Ascending aorta (tissue), 2 donors: Measurements from ENCODE around the gene ONECUT3. TPM values are rescaled to one million over a fixed set of nuclear protein-coding genes. Genes with fewer than 3 reads are reported as not detected.

ENCODE experiments used
- DNase-seq, 2 donors: peaks; one replicate each; pipeline ENCODE4 v3.0.0-alpha.2; 2019; ENCODE audit warnings: low spot score in 2 of 2
- H3K27ac ChIP-seq, 2 donors: fragments of 200-600 bp; sonication (generic); one replicate each; pipeline ENCODE4 v1.5.1; 2016 to 2017; ENCODE audit warnings: mild to moderate bottlenecking in 1 of 2
- H3K27me3 ChIP-seq: fragments of 200-600 bp; sonication (generic); one replicate; pipeline ENCODE4 v1.5.1; 2017
- H3K36me3 ChIP-seq, 2 donors: fragments of 200-600 bp; sonication (generic); one replicate each; pipeline ENCODE4 v1.5.1; 2016
- H3K4me1 ChIP-seq, 2 donors: fragments of 200-600 bp; sonication (generic); one replicate each; pipeline ENCODE4 v1.5.1; 2016 to 2017; ENCODE audit warnings: mild to moderate bottlenecking in 1 of 2
- H3K4me3 ChIP-seq, 2 donors: fragments of 200-600 bp; sonication (generic); one replicate each; pipeline ENCODE4 v1.5.1; 2016 to 2017; ENCODE audit warnings: mild to moderate bottlenecking in 1 of 2
- H3K9me3 ChIP-seq, 2 donors: fragments of 200-600 bp; sonication (generic); one replicate each; pipeline ENCODE4 v1.5.1; 2016
- intact Hi-C: fragments of 100-400 bp; cut with DNase I; formaldehyde crosslinking; loops from one replicate; pipeline ENCODE4 v1.15.1; 2023
- total RNA-seq: library from RNA; depleted of rRNA; stranded (reverse); fragments of >200 nt; gene quantifications from one replicate; pipeline ENCODE4 v1.1.0, GENCODE V29; 2016
- TF ChIP-seq, protein P1 (sequence below), 3 experiments: fragments of 200-600 bp in 2 of 3; fragments of 450-650 bp in 1 of 3; sonication (generic) in 2 of 3; IDR thresholded peaks; one replicate each; pipeline ENCODE4 v1.5.1; 2016 to 2019; ENCODE audit warnings: antibody characterized with exemption in 3 of 3, mild to moderate bottlenecking in 1 of 3, moderate library complexity in 1 of 3

Gene ONECUT3
- total RNA-seq, 1 donor from 2014 or later: not detected

- H3K4me3 ChIP-seq: no peak overlapping the region
- H3K9me3 ChIP-seq: no peaks in the 10 kb centered on the region
- no peaks in the 10 kb centered on the region for H3K4me1 ChIP-seq
- TF ChIP-seq, protein P1, sequence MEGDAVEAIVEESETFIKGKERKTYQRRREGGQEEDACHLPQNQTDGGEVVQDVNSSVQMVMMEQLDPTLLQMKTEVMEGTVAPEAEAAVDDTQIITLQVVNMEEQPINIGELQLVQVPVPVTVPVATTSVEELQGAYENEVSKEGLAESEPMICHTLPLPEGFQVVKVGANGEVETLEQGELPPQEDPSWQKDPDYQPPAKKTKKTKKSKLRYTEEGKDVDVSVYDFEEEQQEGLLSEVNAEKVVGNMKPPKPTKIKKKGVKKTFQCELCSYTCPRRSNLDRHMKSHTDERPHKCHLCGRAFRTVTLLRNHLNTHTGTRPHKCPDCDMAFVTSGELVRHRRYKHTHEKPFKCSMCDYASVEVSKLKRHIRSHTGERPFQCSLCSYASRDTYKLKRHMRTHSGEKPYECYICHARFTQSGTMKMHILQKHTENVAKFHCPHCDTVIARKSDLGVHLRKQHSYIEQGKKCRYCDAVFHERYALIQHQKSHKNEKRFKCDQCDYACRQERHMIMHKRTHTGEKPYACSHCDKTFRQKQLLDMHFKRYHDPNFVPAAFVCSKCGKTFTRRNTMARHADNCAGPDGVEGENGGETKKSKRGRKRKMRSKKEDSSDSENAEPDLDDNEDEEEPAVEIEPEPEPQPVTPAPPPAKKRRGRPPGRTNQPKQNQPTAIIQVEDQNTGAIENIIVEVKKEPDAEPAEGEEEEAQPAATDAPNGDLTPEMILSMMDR (IDR thresholded peaks at IDR 0.05): no peak
- H3K36me3 ChIP-seq: no peaks in the 10 kb centered on the region
- intact Hi-C loops: no loop called here
- no peaks in the 10 kb centered on the region for H3K27me3 ChIP-seq
- DNase-seq: no peak
- H3K27ac ChIP-seq: no peak overlapping the region
Measured at GRCh38 chr19:1715540-1715939, 37.8 kb upstream of the ONECUT3 start.

DNA sequence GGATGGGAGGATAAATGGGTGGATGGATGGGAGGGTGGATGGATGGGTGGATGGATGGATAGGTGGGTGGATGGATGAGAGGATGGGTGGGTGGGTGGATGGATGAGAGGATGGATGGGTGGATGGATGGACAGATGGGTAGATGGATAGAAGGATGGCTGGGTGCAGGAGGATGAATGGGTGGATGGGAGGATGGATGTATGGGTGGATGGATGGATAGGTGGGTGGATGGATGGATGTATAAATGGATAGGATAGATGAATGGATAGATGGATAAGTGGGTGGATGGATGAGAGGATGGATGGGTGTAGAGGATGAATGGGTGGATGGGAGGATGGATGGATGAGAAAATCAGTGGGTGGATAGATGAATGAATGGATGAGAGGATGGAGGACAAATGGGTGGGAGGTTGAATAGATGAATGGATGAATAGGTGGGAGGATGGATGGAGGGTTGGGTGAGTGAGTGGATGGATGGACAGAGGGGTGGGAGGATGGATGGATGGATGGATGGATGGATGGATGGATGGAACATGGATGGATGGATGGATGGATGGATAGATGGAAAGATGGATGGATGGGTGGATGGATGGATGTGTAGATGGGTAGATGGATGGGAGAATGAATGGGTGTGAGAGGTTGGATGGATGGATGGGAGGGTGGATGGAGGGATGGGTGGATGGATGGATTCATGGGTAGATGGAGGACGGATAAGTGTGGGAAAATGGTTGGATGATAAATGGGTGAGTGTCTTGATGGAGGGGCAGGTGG, 35.9 kb upstream of the ONECUT3 start:
- TF ChIP-seq, protein P1 (IDR thresholded peaks at IDR 0.05): no peak
- DNase-seq: no peak
- Histone ChIP-seq H3K36me3 (no peaks in the 10 kb centered on the region), H3K4me1 (no peaks in the 10 kb centered on the region), H3K27me3 (no peaks in the 10 kb centered on the region), H3K27ac (no peak overlapping the region), H3K9me3 (no peaks in the 10 kb centered on the region), H3K4me3 (no peak overlapping the region)
- intact Hi-C loops: no loop called here

DNA sequence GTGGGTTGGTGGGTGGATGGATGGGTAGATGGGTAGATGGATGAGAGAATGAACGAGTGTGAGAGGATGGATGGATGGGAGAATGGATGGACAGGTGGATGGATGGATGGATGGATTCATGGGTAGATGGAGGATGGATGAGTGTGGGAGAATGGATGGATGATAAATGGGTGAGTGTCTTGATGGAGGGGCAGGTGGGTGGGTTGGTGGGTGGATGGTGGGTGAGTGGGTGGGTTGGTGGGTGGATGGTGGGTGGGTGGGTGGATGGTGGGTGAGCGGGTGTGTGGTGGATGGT, 35.4 kb upstream of the ONECUT3 start:
- no peak for DNase-seq
- H3K27ac ChIP-seq: no peak overlapping the region
- TF ChIP-seq, protein P1 (IDR thresholded peaks at IDR 0.05): no peak
- intact Hi-C loops: no loop called here
- no peaks in the 10 kb centered on the region for H3K36me3 ChIP-seq
- no peaks in the 10 kb centered on the region for H3K27me3 ChIP-seq
- no peaks in the 10 kb centered on the region for H3K4me1 ChIP-seq
- no peaks in the 10 kb centered on the region for H3K9me3 ChIP-seq
- no peak overlapping the region for H3K4me3 ChIP-seq

DNA sequence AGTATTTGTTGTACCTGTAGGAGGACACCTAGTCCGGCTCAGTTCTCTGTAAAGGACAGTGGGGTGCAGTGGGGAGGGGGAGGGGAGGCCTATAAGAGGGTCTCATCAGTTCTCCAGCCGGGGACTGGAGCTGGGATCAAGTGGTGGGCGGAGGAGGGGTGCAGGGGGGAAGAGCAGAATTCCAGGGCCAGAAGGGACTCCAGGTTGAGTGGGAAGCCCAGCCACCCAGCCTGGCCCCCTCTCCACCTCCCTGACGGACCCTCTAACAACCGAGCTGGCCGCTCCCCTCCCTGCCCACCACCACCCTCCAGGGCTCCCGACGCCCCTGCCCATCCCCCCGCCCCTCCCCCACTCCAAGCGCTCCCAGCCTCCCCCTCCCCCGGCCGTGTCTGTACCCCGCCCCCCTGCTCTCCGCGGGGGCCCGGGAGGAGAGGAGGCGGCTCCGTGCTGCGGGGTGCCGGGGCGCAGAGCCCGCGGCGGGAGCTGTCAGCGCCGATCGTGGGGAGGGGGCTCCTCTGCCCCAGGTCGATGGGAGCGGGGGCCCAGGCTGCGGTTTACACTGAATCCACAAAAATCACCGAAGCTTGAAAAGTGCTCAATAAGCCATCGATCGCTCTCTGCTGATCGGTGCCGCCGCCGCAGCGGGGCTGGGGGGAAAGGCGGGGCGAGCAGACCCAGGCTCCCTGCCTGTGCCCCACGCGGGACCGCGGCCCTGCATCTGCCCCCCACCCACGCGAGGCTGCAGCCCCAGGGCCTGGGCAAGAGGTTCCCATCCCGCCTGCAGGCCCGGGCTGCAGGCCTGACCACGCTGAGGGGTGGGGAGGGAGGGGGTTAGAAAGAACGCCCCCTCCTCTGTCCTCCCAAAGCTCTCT, 34.6 kb upstream of the ONECUT3 start:
- Histone ChIP-seq H3K4me1 (no peaks in the 10 kb centered on the region), H3K9me3 (no peaks in the 10 kb centered on the region), H3K4me3 (no peak overlapping the region), H3K27me3 (no peaks in the 10 kb centered on the region), H3K27ac (no peak overlapping the region), H3K36me3 (no peaks in the 10 kb centered on the region)
- no peak for DNase-seq
- intact Hi-C loops: no loop called here
- TF ChIP-seq, protein P1 (IDR thresholded peaks at IDR 0.05): no peak

DNA sequence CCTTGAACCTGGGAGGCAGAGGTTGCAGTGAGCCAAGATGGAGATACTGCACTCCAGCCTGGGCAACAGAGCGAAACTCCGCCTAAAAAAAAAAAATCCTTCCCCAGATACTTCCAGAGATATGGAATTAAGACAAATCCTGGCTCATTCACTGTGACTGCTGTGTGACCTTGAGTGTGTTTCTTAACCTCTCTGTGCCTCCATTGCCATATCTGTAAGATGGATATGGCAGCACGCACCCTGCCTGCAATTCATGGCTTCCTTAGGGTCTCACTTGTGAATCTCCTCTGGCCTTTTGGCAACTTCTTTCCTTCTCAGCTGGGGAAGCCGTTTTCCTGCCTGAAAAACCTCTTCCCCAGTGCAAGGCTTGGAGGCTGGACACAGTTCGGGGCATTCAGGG, 33.8 kb upstream of the ONECUT3 start:
- H3K27ac ChIP-seq: no peak overlapping the region
- no peak for DNase-seq
- intact Hi-C loops: no loop called here
- no peaks in the 10 kb centered on the region for H3K36me3 ChIP-seq
- H3K4me1 ChIP-seq: no peaks in the 10 kb centered on the region
- no peaks in the 10 kb centered on the region for H3K9me3 ChIP-seq
- no peak overlapping the region for H3K4me3 ChIP-seq
- TF ChIP-seq, protein P1 (IDR thresholded peaks at IDR 0.05): no peak
- H3K27me3 ChIP-seq: no peaks in the 10 kb centered on the region
